Ovary (tissue), 3 donors: ENCODE measurements around the gene PASK.

Experiments
- CTCF ChIP-seq, 3 donors: fragments of 450-650 bp in 2 of 3; fragments of 200-600 bp in 1 of 3; IDR thresholded peaks; one replicate each; pipeline versions ENCODE4 v1.5.1 to v1.8.0; 2016 to 2022; ENCODE audit warnings: antibody characterized with exemption in 3 of 3, mild to moderate bottlenecking in 1 of 3
- POLR2A ChIP-seq: fragments of 450-650 bp; IDR thresholded peaks from one replicate; pipeline ENCODE4 v1.6.1; 2017; ENCODE audit warnings: antibody characterized with exemption, mild to moderate bottlenecking, moderate library complexity
- donor health status: DM: no; HTN: no; CAD: no.

GRCh38 chr2:241187101-241187917 lies 38.0 kb upstream of the PASK start:
- TF ChIP-seq CTCF (IDR thresholded peaks at IDR 0.05) (no peak), POLR2A (no peak)
